ENCODE results near the gene WDR1. TPM values are rescaled to one million over a fixed set of nuclear protein-coding genes. Genes with fewer than 3 reads are reported as not detected.

The WDR1 gene
- total and polyA plus RNA-seq, 5 donors from 2014 or later, result 312 to 422 (median 356) TPM

DNA sequence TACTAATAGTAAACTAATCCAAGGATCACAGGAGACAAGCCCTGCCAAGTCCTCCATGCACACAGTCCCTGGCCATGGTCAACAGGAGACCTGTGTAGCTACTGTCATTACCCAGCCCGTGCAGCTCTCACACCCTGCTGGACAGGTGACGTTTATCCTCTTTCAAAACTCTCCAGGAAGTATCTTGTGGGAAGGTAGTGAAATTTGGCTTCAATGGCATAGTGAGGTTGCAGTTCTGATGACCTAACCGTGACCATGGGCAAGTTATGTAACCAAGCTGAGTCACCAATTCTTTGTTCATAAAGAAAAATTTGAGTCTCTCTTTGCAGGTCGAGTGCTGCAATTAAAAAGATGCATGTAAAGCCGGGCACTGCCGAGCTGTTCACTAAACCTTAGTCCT is 84.0 kb downstream of the WDR1 start:
- Histone ChIP-seq H3K9me3 (ENCODE audit: control insufficient read depth in 2 of 2, low read length in 2 of 2) (no peaks in the 10 kb centered on the region), H3K4me3 (ENCODE audit: low read depth, low read length) (no peak overlapping the region), H3K27ac (ENCODE audit: insufficient read depth, low read length, poor library complexity, severe bottlenecking) (no peak overlapping the region), H3K4me1 (ENCODE audit: control insufficient read depth, insufficient read depth, low read length, poor library complexity, severe bottlenecking) (no peaks in the 10 kb centered on the region), H3K27me3 (ENCODE audit: control insufficient read depth, insufficient read depth, low read length) (no peaks in the 10 kb centered on the region), H3K36me3 (ENCODE audit: control insufficient read depth, insufficient read depth, low read length) (no peaks in the 10 kb centered on the region)
- ATAC-seq (ENCODE audit: low read depth in 2 of 2) (no peak), DNase-seq (no peak)
- no peak overlapping the region for H3K4me3 Mint-ChIP-seq
- no peak overlapping the region for H3K27ac Mint-ChIP-seq
- H3K27me3 Mint-ChIP-seq, result peaks cover 17% of the 10 kb centered on the region
- peaks cover 0 to 1% (median 0%) of the 10 kb centered on the region in 7 donors for H3K9me3 Mint-ChIP-seq
- peaks cover 0 to 8% (median 3%) of the 10 kb centered on the region in 4 donors for H3K4me1 Mint-ChIP-seq
- peaks cover 13% of the 10 kb centered on the region for H3K36me3 Mint-ChIP-seq

DNA sequence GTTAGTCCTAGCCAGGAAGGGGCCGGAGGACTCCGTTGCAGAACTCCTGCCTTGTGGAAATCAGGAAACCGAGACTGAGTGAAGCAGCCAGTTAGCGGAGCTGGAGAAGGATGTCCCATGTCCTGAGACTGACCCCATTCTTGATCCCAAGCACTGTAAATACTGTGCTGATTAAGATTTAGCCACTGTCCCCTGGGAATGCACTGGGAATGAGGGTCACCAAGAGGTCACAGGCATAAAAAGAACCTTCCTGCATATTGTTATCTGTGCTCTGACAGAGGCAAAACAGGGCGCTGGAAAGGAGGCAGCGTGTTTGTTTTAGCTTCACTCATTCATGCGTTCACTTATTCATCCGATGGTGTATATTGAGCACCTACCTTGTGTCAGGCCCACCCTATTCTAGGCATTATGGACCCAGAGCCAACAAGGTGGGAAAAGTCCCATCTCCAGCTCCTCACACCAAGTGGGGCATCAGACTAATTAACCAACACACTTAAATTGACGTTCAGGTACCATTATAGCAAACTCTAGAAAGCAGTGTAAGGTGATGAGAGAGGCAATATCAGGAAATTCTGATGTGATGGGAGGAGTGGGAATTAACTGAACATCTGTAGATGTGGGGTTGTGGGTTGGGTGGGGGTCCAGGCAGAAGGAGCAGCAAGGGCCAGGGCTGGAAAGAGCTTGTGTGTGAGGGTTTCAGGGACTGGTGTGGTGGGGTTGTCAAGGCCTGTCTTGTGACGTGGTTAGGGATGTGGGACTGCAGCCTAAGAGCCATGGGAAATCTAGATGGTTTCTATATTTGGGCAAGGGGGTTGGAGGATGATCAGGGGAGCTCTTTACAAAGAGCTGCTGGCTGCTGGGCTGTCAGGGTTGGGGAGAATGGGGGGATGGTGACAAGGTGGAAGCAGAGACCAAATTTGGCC is 84.7 kb downstream of the WDR1 start:
- DNase-seq, result no peak
- no peak overlapping the region for H3K4me3 ChIP-seq (ENCODE audit: low read depth, low read length)
- no peak overlapping the region for H3K27ac ChIP-seq (ENCODE audit: insufficient read depth, low read length, poor library complexity, severe bottlenecking)
- no peaks in the 10 kb centered on the region for H3K4me1 ChIP-seq (ENCODE audit: control insufficient read depth, insufficient read depth, low read length, poor library complexity, severe bottlenecking)
- peaks cover 0 to 1% (median 0%) of the 10 kb centered on the region in 7 donors for H3K9me3 Mint-ChIP-seq
- H3K4me3 Mint-ChIP-seq, result no peak overlapping the region
- peaks cover 0 to 8% (median 4%) of the 10 kb centered on the region in 4 donors for H3K4me1 Mint-ChIP-seq
- H3K27me3 ChIP-seq (ENCODE audit: control insufficient read depth, insufficient read depth, low read length), result no peaks in the 10 kb centered on the region
- no peaks in the 10 kb centered on the region for H3K36me3 ChIP-seq (ENCODE audit: control insufficient read depth, insufficient read depth, low read length)
- peaks cover 9% of the 10 kb centered on the region for H3K36me3 Mint-ChIP-seq
- peak overlapping the region in 1 of 3 donors; percentile 51 for H3K27ac Mint-ChIP-seq
- no peak for ATAC-seq (ENCODE audit: low read depth in 2 of 2)
- peaks cover 18% of the 10 kb centered on the region for H3K27me3 Mint-ChIP-seq
- no peaks in the 10 kb centered on the region for H3K9me3 ChIP-seq (ENCODE audit: control insufficient read depth in 2 of 2, low read length in 2 of 2)

DNA sequence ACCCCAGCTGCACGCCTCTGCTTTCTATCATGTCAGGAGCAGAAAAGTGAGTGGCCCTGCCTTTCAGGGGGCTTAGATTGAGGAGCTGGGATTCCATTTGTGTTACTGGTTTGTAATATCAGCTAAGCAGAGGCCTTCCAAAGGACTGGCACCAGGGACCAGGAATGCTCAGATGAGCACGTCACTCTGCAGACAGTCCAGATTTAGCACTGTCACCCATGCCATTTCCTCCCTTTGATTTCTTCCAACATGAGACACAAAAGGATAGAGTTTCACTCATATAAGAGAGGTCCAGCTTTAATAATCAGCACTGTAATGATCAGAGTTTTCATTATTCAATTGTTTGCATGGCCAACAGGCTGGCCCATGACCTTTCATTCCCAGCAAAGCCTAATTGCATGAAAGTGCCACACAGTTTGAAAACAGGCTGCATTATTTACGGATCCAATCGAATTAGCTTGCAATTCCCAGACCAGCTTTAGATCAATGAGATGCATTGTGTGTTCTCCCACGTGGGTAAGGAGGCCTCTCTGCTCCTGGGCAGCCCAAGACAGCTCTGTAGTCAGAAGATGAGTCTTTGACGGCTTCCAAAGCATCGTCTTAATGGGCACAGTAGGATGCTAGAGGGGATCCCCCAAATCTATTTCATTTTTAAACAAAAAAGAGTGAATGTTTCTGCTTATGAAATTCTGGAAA is 85.5 kb downstream of the WDR1 start:
- Mint-ChIP-seq H3K36me3 (peaks cover 4% of the 10 kb centered on the region), H3K9me3 (no peaks in the 10 kb centered on the region), H3K4me3 (no peak overlapping the region), H3K4me1 (peaks cover 0 to 8% (median 4%) of the 10 kb centered on the region in 4 donors), H3K27me3 (peaks cover 26% of the 10 kb centered on the region), H3K27ac (peak overlapping the region in 1 of 3 donors; percentile 16)
- Histone ChIP-seq H3K4me1 (ENCODE audit: control insufficient read depth, insufficient read depth, low read length, poor library complexity, severe bottlenecking) (no peaks in the 10 kb centered on the region), H3K4me3 (ENCODE audit: low read depth, low read length) (no peak overlapping the region), H3K27me3 (ENCODE audit: control insufficient read depth, insufficient read depth, low read length) (no peaks in the 10 kb centered on the region), H3K27ac (ENCODE audit: insufficient read depth, low read length, poor library complexity, severe bottlenecking) (no peak overlapping the region), H3K9me3 (ENCODE audit: control insufficient read depth in 2 of 2, low read length in 2 of 2) (no peaks in the 10 kb centered on the region), H3K36me3 (ENCODE audit: control insufficient read depth, insufficient read depth, low read length) (no peaks in the 10 kb centered on the region)
- ATAC-seq (ENCODE audit: low read depth in 2 of 2) (no peak), DNase-seq (no peak)

DNA sequence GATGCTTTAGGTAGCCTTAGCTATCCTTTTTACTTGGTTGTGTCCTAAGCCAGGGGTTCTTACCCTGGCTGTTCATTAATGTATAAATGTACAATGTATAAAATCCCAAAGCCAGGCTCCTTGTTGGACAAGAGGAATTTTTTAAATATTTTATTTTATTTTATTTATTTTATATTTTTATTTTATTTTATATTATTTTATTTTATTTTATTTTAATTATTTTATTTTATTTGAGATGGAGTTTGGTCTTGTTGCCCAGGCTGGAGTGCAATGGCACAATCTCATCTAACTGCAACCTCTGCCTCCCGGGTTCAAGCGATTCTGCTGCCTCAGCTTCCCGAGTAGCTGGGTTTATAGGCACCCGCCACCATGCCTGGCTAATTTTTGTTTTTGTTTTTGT is 87.2 kb downstream of the WDR1 start:
- Mint-ChIP-seq H3K4me1 (peaks cover 0 to 8% (median 3%) of the 10 kb centered on the region in 4 donors), H3K9me3 (no peaks in the 10 kb centered on the region), H3K27ac (no peak overlapping the region), H3K4me3 (no peak overlapping the region), H3K36me3 (no peaks in the 10 kb centered on the region), H3K27me3 (peaks cover 33% of the 10 kb centered on the region)
- Histone ChIP-seq H3K9me3 (ENCODE audit: control insufficient read depth in 2 of 2, low read length in 2 of 2) (no peaks in the 10 kb centered on the region), H3K27ac (ENCODE audit: insufficient read depth, low read length, poor library complexity, severe bottlenecking) (no peak overlapping the region), H3K4me3 (ENCODE audit: low read depth, low read length) (no peak overlapping the region), H3K4me1 (ENCODE audit: control insufficient read depth, insufficient read depth, low read length, poor library complexity, severe bottlenecking) (no peaks in the 10 kb centered on the region), H3K36me3 (ENCODE audit: control insufficient read depth, insufficient read depth, low read length) (no peaks in the 10 kb centered on the region), H3K27me3 (ENCODE audit: control insufficient read depth, insufficient read depth, low read length) (no peaks in the 10 kb centered on the region)
- DNase-seq (no peak), ATAC-seq (ENCODE audit: low read depth in 2 of 2) (no peak)

DNA sequence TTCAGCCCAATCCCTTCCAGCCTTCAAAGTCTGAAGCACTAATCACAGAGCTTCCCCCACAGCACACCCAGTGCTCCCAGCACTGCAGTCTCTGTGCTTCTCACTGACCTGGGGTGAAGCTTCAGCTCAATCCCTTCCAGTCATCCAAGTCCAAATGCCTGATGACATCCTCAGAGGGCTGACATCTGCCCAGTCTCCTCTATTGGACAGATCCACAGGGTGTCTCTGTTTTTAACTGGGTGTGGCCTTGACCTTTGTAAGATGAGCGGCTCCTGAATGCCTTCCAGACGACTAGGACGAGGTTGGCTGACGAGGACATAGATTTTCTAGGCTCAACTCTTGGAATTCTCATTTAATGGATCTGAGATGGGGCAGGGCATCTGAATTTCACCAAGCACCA is 87.7 kb downstream of the WDR1 start:
- H3K4me3 Mint-ChIP-seq, result no peak overlapping the region
- Histone ChIP-seq H3K4me1 (ENCODE audit: control insufficient read depth, insufficient read depth, low read length, poor library complexity, severe bottlenecking) (no peaks in the 10 kb centered on the region), H3K36me3 (ENCODE audit: control insufficient read depth, insufficient read depth, low read length) (no peaks in the 10 kb centered on the region), H3K9me3 (ENCODE audit: control insufficient read depth in 2 of 2, low read length in 2 of 2) (no peaks in the 10 kb centered on the region), H3K4me3 (ENCODE audit: low read depth, low read length) (no peak overlapping the region), H3K27ac (ENCODE audit: insufficient read depth, low read length, poor library complexity, severe bottlenecking) (no peak overlapping the region), H3K27me3 (ENCODE audit: control insufficient read depth, insufficient read depth, low read length) (no peaks in the 10 kb centered on the region)
- H3K9me3 Mint-ChIP-seq, result no peaks in the 10 kb centered on the region
- H3K27me3 Mint-ChIP-seq, result peaks cover 33% of the 10 kb centered on the region
- peaks cover 0 to 8% (median 3%) of the 10 kb centered on the region in 4 donors for H3K4me1 Mint-ChIP-seq
- ATAC-seq (ENCODE audit: low read depth in 2 of 2) (no peak), DNase-seq (no peak)
- H3K36me3 Mint-ChIP-seq, result no peaks in the 10 kb centered on the region
- H3K27ac Mint-ChIP-seq, result no peak overlapping the region

DNA sequence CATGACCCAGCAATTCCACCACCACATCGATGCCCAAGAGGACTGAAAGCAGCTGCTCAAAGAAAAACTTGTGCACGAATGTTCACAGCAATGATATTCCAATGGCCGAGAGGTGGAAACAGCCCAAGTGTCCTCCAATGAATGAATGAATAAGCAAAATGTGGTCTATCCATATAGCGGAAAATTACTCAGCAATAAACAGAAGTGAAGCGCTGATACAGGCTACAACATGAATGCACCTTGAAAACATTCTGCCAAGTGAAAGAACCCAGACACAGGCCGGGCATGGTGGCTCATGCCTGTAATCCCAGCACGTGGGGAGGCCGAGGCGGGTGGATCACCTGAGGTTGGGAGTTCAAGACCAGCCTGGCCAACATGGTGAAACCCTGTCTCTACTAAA is 90.1 kb downstream of the WDR1 start:
- H3K36me3 ChIP-seq (ENCODE audit: control insufficient read depth, insufficient read depth, low read length), result no peaks in the 10 kb centered on the region
- H3K27ac ChIP-seq (ENCODE audit: insufficient read depth, low read length, poor library complexity, severe bottlenecking), result no peak overlapping the region
- H3K4me1 Mint-ChIP-seq, result peaks cover 0 to 2% (median 0%) of the 10 kb centered on the region in 4 donors
- ATAC-seq (ENCODE audit: low read depth in 2 of 2), result no peak
- peaks cover 20% of the 10 kb centered on the region for H3K27me3 Mint-ChIP-seq
- H3K4me1 ChIP-seq (ENCODE audit: control insufficient read depth, insufficient read depth, low read length, poor library complexity, severe bottlenecking), result no peaks in the 10 kb centered on the region
- no peaks in the 10 kb centered on the region for H3K9me3 ChIP-seq (ENCODE audit: control insufficient read depth in 2 of 2, low read length in 2 of 2)
- DNase-seq, result no peak
- H3K9me3 Mint-ChIP-seq, result no peaks in the 10 kb centered on the region
- no peak overlapping the region for H3K4me3 ChIP-seq (ENCODE audit: low read depth, low read length)
- H3K27ac Mint-ChIP-seq, result no peak overlapping the region
- H3K36me3 Mint-ChIP-seq, result no peaks in the 10 kb centered on the region
- H3K27me3 ChIP-seq (ENCODE audit: control insufficient read depth, insufficient read depth, low read length), result no peaks in the 10 kb centered on the region
- no peak overlapping the region for H3K4me3 Mint-ChIP-seq

DNA sequence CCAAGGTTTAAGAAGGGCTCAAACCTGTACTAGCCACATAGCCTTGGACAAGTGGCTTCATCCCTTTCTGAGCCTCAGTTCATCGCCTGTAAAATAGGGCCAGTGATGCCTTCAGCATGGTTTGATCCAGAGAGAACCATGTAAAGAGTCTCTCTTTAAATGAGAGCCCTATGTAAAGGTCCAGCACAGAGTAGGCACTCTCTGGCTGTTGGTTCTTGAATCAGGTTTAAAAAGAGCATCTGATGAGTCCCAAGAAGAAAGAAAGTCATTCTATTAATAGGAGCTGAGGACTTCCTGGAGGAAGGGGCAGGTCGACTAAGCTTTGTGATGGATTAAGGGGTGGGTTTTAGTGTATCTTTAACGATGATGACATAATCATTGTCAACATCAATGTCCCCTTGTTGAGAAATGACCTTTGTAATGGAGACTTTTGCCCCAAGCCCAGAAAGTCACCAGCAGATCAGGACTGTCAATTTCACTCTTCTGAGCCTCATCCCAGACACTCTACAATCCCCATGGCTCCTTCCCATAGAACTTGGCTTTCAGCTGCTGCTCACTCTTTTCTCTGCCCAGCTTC is 91.3 kb downstream of the WDR1 start:
- H3K4me3 Mint-ChIP-seq, result no peak overlapping the region
- no peaks in the 10 kb centered on the region for H3K4me1 ChIP-seq (ENCODE audit: control insufficient read depth, insufficient read depth, low read length, poor library complexity, severe bottlenecking)
- no peaks in the 10 kb centered on the region for H3K36me3 ChIP-seq (ENCODE audit: control insufficient read depth, insufficient read depth, low read length)
- H3K9me3 ChIP-seq (ENCODE audit: control insufficient read depth in 2 of 2, low read length in 2 of 2), result no peaks in the 10 kb centered on the region
- DNase-seq (no peak), ATAC-seq (ENCODE audit: low read depth in 2 of 2) (no peak)
- H3K27me3 Mint-ChIP-seq, result peaks cover 20% of the 10 kb centered on the region
- peaks cover 0 to 2% (median 0%) of the 10 kb centered on the region in 4 donors for H3K4me1 Mint-ChIP-seq
- no peak overlapping the region for H3K4me3 ChIP-seq (ENCODE audit: low read depth, low read length)
- no peak overlapping the region for H3K27ac Mint-ChIP-seq
- no peak overlapping the region for H3K27ac ChIP-seq (ENCODE audit: insufficient read depth, low read length, poor library complexity, severe bottlenecking)
- no peaks in the 10 kb centered on the region for H3K9me3 Mint-ChIP-seq
- no peaks in the 10 kb centered on the region for H3K36me3 Mint-ChIP-seq
- H3K27me3 ChIP-seq (ENCODE audit: control insufficient read depth, insufficient read depth, low read length), result no peaks in the 10 kb centered on the region
